ENCODE data around the gene GRIK1. TPM values are rescaled to one million over a fixed set of nuclear protein-coding genes. Genes with fewer than 3 reads are reported as not detected.

Gene GRIK1
- total RNA-seq, 2 donors from 2014 or later, result 0.11 TPM; not detected in 1

DNA sequence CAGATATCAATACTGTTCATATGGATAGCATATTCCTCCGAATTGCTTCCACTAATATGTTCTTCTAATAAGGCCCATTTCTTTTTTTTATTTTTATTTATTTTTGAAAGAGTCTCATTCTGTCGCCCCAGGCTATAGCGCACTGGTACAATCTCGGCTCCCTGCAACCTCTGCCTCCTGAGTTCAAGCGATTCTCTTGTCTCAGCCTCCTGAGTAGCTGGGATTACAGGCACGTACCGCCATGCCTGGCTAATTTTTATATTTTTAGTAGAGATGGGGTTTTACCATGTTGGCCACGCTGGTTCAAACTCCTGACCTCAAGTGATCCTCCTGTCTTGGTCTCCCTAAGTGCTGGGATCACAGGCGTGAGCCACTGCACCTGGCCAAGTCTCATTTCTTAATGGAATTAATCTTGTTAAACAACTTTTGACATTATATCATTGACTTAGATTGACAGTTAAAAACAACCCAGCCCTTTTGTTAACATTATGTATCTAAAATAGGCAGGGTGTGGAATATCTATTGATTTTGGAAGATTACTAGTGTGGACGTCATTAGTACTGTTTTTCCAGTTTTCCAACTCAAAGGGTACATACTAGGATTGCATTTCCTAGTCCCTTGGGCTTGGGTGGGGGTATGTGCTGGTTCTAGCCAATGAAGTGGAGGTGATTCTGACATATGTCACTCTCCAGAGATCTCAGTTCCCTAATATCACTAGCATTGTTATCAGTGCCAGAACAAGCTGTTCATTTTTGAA, 281.4 kb downstream of the GRIK1 start:
- H3K9ac ChIP-seq (ENCODE audit: low read depth in 2 of 2, low read length in 2 of 2), result no peak overlapping the region
- no peaks in the 10 kb centered on the region for H3K36me3 ChIP-seq
- TF ChIP-seq, protein P1, sequence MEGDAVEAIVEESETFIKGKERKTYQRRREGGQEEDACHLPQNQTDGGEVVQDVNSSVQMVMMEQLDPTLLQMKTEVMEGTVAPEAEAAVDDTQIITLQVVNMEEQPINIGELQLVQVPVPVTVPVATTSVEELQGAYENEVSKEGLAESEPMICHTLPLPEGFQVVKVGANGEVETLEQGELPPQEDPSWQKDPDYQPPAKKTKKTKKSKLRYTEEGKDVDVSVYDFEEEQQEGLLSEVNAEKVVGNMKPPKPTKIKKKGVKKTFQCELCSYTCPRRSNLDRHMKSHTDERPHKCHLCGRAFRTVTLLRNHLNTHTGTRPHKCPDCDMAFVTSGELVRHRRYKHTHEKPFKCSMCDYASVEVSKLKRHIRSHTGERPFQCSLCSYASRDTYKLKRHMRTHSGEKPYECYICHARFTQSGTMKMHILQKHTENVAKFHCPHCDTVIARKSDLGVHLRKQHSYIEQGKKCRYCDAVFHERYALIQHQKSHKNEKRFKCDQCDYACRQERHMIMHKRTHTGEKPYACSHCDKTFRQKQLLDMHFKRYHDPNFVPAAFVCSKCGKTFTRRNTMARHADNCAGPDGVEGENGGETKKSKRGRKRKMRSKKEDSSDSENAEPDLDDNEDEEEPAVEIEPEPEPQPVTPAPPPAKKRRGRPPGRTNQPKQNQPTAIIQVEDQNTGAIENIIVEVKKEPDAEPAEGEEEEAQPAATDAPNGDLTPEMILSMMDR (IDR thresholded peaks at IDR 0.05), result no peak
- H3K9me3 ChIP-seq, result no peaks in the 10 kb centered on the region
- no peaks in the 10 kb centered on the region for H3K4me1 ChIP-seq
- DNase-seq, result no peak
- intact Hi-C loops (cut with DNase I), result no loop called here
- H3K4me3 ChIP-seq, result no peak overlapping the region
- no peaks in the 10 kb centered on the region for H3K27me3 ChIP-seq
- H3K27ac ChIP-seq, result no peak overlapping the region

DNA sequence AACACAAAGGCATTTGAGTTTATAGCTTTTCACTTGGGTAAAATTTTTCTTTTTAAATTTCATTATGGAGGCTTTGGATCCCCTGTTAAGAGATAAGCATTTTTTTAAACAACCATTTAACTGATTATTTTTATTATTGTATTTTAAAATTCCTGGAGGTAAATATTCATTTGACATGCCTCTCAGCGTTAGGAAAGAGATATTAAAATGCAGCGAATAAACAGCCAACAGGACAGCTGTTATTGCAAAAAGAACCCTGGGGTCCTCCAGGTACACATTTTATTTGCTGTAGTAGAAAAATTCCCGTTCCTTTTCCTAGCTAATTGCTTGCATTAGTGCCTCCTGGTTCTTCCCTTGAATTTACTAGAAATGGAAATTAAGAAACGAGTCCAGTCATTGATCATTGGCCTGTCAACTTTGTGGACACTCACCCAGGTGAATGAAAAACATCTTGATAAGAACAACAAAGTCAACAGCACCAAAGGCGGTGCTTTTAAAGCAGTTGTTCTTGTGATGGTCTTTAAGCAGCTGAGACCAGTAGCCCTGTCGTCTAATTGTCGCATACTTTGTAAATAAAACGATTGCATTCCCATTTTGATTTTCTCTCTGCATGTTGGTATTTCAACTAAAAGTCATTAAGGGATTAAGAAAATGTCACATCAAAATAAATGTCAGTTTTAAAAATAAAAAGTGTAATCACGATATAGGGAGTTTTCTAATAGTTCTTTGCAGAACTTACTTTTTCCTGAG, 282.4 kb downstream of the GRIK1 start:
- TF ChIP-seq, protein P1 (IDR thresholded peaks at IDR 0.05), result no peak
- intact Hi-C loops (cut with DNase I), result no loop called here
- Histone ChIP-seq H3K4me3 (no peak overlapping the region), H3K4me1 (no peaks in the 10 kb centered on the region), H3K27ac (no peak overlapping the region), H3K27me3 (no peaks in the 10 kb centered on the region), H3K36me3 (no peaks in the 10 kb centered on the region), H3K9me3 (no peaks in the 10 kb centered on the region), H3K9ac (ENCODE audit: low read depth in 2 of 2, low read length in 2 of 2) (no peak overlapping the region)
- no peak for DNase-seq

DNA sequence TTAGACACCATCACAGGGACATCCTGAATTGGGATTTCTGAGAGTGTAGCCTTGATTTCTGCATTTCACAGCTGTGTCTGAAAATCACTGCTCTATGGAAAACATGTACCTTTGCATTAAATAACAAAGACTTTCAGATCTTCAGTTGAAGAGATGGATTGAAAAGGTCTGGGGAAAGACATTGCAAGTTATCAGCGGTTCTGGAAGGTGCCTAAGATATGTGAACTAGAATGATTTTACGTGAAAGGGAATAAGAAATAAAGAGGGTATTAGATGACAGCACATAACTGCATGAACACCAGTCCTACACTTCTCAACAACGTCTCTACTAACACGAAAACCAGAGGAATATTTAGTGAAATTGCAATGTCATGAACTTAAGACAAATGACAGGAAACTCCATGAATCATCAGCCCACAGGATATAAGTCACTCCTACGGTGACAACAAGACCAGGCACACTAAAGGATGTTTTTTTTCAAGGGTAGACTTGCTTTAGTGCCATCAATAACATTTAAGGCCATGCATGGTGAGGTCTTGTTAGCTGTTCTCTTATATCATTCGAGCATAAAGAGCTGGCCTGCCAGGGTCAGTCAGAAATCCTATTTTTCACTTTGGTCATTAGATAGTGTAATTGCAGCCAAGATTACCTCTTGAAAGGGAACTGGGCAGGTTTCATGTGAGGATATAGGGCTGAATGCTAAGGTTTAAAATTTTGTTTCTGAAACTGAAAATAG, 283.1 kb downstream of the GRIK1 start:
- Histone ChIP-seq H3K4me3 (no peak overlapping the region), H3K27ac (no peak overlapping the region), H3K27me3 (no peaks in the 10 kb centered on the region), H3K4me1 (no peaks in the 10 kb centered on the region), H3K36me3 (no peaks in the 10 kb centered on the region), H3K9ac (ENCODE audit: low read depth in 2 of 2, low read length in 2 of 2) (no peak overlapping the region), H3K9me3 (no peaks in the 10 kb centered on the region)
- intact Hi-C loops (cut with DNase I), result no loop called here
- no peak for DNase-seq
- TF ChIP-seq, protein P1 (IDR thresholded peaks at IDR 0.05), result no peak

DNA sequence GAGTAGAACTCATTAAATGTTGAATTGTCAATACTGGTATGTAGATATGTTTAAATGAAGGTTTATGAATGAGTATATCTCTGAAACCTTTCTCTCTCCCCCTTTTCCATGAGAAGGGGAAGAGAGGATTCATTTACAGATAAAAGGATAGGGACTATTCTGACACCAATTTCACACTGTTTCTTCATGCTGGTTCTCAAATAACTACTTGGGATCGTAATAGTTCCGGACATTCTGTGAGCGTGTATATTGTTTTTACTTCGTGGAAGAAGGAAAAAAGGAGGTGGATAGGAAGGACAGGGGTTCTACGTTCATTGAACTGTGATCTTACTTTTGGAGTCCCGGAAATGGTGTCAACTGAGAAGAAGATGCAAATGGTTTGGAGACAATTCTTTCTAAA, 284.2 kb downstream of the GRIK1 start:
- intact Hi-C loops (cut with DNase I), result no loop called here
- DNase-seq, result no peak
- no peaks in the 10 kb centered on the region for H3K27me3 ChIP-seq
- no peak overlapping the region for H3K4me3 ChIP-seq
- no peaks in the 10 kb centered on the region for H3K9me3 ChIP-seq
- no peak overlapping the region for H3K9ac ChIP-seq (ENCODE audit: low read depth in 2 of 2, low read length in 2 of 2)
- H3K36me3 ChIP-seq, result no peaks in the 10 kb centered on the region
- no peaks in the 10 kb centered on the region for H3K4me1 ChIP-seq
- no peak overlapping the region for H3K27ac ChIP-seq
- TF ChIP-seq, protein P1 (IDR thresholded peaks at IDR 0.05), result no peak

DNA sequence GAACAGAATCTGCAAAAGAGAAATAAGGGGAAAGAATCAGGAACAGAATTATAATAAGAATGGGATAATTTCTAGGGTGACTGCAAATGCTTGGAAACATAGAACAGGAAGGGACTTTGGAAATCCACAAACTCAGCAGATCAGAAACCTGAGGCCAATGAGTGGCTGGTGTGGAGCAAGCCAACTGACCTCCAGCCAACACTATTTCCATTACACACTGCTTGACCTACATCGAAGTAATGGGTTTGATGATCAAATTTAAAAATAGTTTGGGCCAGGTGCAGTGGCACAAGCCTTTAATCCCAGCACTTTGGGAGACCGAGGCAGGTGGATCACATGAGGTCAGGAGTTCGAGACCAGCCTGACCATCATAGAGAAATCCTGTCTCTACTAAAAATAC, 284.9 kb downstream of the GRIK1 start:
- TF ChIP-seq, protein P1 (IDR thresholded peaks at IDR 0.05), result no peak
- no peak overlapping the region for H3K27ac ChIP-seq
- H3K4me3 ChIP-seq, result no peak overlapping the region
- no peak for DNase-seq
- H3K27me3 ChIP-seq, result no peaks in the 10 kb centered on the region
- no peaks in the 10 kb centered on the region for H3K36me3 ChIP-seq
- intact Hi-C loops (cut with DNase I), result no loop called here
- no peaks in the 10 kb centered on the region for H3K9me3 ChIP-seq
- no peaks in the 10 kb centered on the region for H3K4me1 ChIP-seq
- no peak overlapping the region for H3K9ac ChIP-seq (ENCODE audit: low read depth in 2 of 2, low read length in 2 of 2)

All from colonic mucosa (tissue), 4 donors.